GM19395 (cell line): Measurements from ENCODE around the gene GPR37L1.
"Not testable (repeated sequence)": the region's sequence is repeated elsewhere in the genome, so short reads cannot be mapped to it uniquely, and the experiment has no call there.

ENCODE experiments used
- ATAC-seq: cut with Tn5 transposase; IDR thresholded peaks from one replicate; pipeline ENCODE4 v1.9.1; 2021; ENCODE audit warnings: mild to moderate bottlenecking, moderate library complexity; ENCODE audit not compliant: unreplicated experiment

The GPR37L1 gene

GRCh38 chr1:202167054-202167453 is 44.3 kb downstream of the GPR37L1 start:
- ATAC-seq = not testable (repeated sequence)

- ATAC-seq = no peak
Observed at GRCh38 chr1:202167708-202168415, 45.1 kb downstream of the GPR37L1 start.

- ATAC-seq = no peak
Observed at GRCh38 chr1:202168861-202169260, 46.1 kb downstream of the GPR37L1 start.

GRCh38 chr1:202170726-202171125 is 48.0 kb downstream of the GPR37L1 start:
- ATAC-seq = no peak

- no peak for ATAC-seq
Observed at GRCh38 chr1:202171292-202172014, 48.7 kb downstream of the GPR37L1 start.

- no peak for ATAC-seq
Observed at GRCh38 chr1:202172015-202172355, 49.3 kb downstream of the GPR37L1 start.

- no peak for ATAC-seq
Observed at GRCh38 chr1:202173993-202174392, 51.3 kb downstream of the GPR37L1 start.

- ATAC-seq = no peak
Observed at GRCh38 chr1:202176949-202177927, 54.5 kb downstream of the GPR37L1 start.

- ATAC-seq = no peak
Observed at GRCh38 chr1:202179828-202180750, 57.4 kb downstream of the GPR37L1 start.

GRCh38 chr1:202180751-202181139 is 58.0 kb downstream of the GPR37L1 start:
- not testable (repeated sequence) for ATAC-seq

GRCh38 chr1:202181586-202181985 is 58.9 kb downstream of the GPR37L1 start:
- ATAC-seq = no peak

GRCh38 chr1:202182040-202182877 is 59.5 kb downstream of the GPR37L1 start:
- no peak for ATAC-seq
